GM11168 (cell line): Measurements from ENCODE around the gene RXRA.

Experiments used
- in situ Hi-C: fragments of 300-500 bp; cut with MboI; formaldehyde crosslinking; loops from one replicate; pipeline ENCODE4 v1.12.0; 2022; ENCODE audit warnings: low sequenced_read_pairs; ENCODE audit not compliant: unreplicated experiment

RXRA gene

DNA sequence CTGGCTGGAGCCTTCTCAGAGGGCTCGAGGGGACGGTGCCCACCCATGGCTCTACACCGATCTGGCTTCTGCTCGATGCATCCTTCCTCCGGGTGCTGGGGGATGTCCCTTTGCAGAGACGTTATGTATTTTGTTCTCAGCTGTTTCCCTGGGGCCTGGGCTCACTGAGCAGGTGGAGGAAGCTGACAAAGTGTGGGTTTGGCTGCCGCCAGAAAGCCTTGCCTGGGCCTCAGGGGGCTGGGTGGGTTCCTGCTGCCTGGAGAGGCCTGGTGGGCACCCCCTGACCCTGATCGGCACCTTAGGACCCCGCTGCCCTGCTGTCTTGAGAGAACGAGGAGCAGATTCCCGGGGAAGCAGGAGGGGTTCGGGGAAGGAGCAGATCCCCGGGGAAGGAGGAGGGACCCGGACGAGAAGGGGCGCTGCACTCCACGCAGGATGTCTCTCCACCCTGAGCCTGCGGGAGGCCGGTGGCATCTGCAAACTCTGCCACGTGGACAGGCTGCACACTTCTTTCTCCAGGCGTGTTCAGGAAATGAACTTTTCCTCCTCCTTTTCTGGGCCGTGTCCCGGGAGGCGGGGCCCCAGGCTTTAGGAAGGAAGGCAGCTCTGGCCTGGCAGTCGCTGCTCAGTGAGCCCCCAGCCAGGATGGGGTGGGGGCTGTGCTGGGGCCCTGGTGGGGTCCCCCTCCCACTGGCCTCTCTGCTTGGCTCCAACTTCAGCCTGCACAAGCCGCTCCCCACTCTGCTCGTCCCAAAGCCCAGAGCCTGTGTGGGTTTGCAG is 148.9 kb downstream of the RXRA start:
- in situ Hi-C loops = no loop called here

DNA sequence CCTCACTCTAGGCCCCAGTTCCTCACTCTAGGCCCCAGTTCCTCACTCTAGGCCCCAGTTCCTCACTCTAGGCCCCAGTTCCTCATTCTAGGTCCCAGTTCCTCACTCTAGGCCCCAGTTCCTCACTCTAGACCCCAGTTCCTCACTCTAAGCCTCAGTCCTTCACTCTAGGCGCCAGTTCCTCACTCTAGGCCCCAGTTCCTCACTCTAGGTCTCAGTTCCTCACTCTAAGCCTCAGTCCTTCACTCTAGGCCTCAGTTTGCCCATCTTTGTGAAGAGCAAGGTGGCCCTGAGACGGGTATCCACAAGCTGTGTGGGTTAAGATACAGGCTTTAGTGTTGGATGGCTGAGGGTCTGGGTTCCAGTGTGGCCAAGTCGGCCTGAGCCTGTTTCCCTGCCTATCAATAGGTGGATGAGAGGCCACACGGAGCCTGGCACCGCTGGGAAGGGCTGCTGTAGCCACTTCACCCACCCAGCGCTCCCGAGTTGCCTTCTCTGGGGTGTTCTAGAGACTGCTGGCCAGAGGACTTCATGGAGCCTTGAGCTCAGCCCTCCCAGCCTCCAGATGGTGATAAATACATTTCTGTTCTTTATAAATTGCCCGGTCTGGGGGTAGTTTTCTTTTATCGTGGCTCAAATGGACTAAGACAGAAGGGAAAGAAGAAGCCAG is 150.2 kb downstream of the RXRA start:
- in situ Hi-C loops = no loop called here

DNA sequence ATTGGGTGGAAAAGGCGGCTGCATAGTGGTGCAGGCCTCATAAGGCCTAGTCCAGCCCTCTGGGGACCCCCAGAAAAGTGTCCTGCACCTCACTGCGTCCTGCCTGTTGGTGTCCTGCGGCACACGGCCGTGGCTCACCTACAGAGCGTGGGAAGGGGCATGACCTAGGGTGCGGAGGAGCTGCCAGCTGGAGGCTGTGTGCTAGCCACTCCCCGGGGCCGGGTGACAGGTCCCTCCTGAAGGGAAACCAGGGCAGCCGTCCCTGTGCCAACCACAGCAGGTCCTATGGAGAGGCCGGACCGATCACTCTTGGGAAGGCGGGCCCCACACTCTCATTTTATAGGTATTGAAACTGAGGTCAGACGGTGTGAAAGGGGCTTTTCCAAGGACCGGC is 150.7 kb downstream of the RXRA start:
- in situ Hi-C loops = no loop called here

DNA sequence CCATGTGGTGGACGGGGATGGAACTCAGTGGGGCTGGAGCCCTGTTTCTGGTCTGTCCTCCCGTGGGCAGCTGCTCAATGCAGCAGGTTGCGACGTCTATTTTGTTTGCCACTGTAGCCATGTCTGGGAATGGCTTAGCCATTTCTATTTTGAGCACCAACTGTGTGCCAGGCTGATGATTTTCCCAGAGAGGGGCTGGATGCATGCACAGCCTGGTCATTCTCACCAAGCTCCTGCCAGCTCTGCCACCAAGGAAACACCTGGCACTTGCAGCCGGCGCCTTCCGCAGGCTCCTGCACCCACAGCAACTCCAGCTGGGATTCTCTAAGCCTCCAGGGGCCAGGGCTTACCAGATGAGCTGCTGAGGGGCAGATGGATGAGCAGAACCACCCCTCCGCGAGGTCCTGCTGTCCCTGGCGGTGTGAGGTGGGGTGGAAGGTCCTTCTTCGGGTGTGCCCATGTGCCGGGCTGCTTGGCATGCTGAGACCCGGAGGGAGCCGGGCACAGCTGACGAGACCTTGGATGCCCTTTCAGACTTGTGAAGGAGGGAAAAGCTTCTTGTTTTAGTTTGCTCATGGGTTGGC is 151.2 kb downstream of the RXRA start:
- in situ Hi-C loops = no loop called here

DNA sequence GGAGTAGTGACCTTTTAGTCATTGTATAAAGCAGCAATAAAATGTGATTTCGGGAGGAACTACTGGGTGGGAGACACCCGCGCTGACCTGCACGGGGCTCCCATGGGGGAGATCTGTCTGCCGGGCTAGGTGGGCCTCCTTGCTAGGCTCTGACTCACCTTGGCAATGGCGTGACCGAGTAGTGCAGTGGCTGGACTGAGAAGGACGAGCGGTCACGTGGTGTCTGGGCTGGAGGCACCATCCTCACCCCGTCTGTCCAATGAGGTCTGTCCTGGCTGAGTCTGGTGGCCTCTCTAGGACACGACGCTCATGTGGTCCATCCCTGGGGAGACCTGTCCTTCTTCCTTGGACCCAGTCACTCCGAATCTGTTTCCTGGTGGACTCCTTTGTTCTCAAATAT is 151.7 kb downstream of the RXRA start:
- in situ Hi-C loops = no loop called here

DNA sequence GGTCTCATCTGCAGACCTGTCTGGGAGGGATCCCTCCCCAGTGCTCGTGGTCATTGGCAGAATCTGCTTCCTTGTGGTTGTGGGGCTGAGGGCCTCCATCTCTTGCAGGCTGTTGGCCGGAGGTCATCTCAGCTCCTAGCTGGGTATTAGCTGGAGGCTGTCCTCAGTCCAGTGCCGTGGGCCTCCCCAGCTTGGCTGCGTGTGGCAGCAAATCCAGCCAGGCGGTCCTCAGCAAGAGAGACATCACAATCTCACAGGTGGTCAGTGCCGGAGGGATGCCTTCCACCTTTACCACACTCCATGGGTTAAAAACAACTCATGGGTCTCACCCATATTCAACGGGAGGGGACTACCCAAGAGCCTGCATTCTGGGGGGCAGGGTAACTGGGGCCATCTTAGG is 155.5 kb downstream of the RXRA start:
- in situ Hi-C loops = no loop called here

DNA sequence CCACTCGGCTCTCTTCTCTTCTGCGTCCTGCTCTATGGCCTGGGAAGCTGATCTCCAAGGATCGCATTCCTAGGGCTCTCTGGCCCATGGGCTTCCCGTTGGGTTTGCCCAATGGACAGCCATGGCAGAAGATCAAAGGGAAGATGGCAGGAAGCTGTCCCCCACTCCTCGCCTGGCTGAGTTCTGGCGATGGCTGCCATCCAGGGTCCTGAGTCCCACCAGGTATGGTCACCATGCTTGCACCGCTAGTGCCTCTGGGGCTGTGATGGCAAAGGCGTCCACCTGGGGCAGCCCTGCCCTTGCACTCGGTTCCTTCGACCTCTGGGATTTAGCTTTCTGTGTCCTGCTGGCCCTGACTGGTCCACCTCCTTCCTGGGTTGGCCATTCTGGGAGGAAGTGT is 156.0 kb downstream of the RXRA start:
- in situ Hi-C loops = no loop called here

DNA sequence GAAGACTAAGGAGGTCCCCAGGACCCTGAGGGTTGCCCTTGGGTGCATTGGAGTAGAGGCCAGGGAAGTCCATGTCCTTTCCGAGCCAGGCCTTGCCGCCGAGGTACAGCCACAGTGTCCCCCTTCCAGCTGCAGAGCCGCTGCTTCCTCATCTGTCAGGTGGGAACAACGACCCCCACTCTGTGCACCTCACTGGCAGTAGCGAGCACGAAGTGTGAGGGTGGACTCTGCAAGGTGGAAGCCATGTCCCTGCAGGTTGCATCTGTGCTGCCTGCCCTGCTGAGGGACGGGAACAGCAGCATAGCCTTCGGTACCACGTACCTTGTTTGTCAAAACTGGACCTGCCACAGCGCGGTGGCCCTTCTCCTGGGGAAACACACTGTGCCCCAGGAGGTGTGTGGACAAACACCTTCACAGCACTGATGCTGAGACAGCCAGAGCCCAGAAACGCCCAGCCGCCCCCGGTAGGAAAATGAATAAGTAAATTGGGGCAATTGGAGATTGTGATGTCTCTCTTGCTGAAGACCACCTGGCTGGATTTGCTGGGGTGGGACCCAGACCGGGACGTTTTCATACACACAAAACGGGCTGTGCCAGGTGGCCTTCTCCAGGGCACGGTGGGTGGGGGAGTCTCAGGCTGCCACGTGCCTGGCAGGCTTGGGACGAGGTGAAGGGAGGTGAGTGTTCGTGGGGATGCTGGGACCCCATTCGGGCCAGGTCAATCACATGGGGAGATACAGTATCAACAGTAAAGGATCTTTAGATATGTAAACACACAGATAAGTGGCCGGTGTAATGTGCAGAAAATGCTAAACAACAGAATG is 157.3 kb downstream of the RXRA start:
- in situ Hi-C loops = no loop called here

DNA sequence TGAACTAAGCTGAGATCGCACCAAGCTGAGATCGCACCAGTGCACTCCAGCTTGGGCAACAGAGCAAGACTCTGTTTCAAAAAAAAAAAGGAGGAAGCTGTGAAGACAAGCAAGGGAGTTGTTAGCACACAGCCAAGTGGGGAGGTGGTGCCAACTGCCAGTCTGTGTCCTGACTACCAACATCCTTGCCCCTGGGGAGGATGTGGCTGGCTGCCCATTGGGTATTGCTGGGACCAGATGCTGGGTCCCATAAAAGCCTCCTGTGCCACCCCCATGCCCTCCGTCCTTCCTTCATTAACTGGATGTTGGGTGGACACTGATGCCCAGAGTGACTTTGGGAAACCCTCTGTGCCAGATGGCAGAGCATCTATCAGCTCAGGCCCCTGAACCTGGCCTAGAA is 158.2 kb downstream of the RXRA start:
- in situ Hi-C loops = no loop called here

DNA sequence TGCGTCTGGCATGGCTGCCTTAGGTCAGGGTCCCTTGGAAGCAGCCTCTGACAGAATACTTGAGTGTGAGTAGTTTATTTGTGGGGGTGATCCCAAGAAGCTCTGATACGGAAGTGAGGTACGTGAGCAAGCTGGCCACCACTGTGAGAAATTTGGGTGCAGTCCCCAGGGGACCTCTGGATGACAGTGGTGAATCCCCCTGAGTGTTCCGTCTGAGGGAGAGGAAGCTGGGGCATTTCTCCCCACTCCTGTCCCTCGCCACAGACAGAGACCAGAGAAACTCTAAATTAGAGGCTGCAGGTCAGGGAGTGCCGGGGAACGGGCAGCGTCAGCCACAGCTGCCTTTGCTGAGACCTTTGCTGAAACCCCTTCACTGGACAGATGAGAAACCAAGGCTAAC is 159.4 kb downstream of the RXRA start:
- in situ Hi-C loops = no loop called here

DNA sequence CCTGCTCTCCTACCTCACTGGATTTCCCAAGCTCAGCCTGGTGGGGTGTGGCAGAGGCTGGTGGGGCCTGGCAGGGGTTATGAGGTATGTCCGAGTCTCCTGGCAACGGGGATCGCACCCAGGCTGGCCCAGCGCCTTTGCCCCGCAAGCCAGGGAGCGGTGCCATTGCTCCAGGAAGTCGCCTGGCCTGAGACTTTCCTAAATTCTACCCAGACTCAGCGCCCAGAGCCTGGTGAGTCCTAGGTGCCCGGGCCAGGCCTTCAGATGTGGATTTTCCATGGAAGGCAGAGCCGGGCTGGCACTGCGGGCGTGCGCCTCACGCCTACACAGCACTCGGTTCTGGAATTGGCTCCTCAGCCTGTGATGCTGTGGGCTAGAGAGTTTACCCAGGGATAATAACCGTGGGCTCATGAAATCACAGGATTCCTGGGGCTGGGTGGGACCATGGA is 159.9 kb downstream of the RXRA start:
- in situ Hi-C loops = no loop called here

DNA sequence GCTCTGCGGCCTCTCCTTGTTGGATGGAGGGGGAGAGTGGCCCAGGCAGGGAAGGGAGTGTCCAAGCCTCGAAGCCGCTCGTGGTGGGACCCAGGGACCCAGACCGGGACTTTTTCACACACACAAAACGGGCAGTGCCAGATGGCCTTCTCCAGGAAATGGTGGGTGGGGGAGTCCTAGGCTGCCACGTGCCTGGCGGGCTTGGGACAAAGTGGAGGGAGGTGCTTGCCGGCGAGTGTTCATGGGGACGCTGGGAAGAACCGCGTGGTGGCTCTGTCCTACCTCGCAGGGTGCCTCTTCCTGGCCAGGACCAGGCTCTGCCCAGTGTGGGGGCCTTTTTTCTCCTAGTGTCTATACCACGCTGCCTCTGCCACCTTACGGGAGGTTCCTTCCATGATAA is 160.3 kb downstream of the RXRA start:
- in situ Hi-C loops = no loop called here
